ENCODE data around the gene KIF26A. TPM values are rescaled to one million over a fixed set of nuclear protein-coding genes. Genes with fewer than 3 reads are reported as not detected.

Gene KIF26A
- total RNA-seq, 1 donor from 2014 or later: 32.6 TPM

GRCh38 chr14:104230119-104230815, 91.9 kb downstream of the KIF26A start:
- intact Hi-C loops (cut with DNase I): no loop called here
- no peaks in the 10 kb centered on the region for H3K36me3 ChIP-seq
- H3K4me3 ChIP-seq: no peak overlapping the region
- H3K4me1 ChIP-seq: no peaks in the 10 kb centered on the region
- TF ChIP-seq CTCF (IDR thresholded peaks at IDR 0.05): no peak
- H3K27me3 ChIP-seq: no peaks in the 10 kb centered on the region
- DNase-seq (ENCODE audit: low spot score in 2 of 2): no peak
- no peak overlapping the region for H3K27ac ChIP-seq
- H3K9me3 ChIP-seq: peaks cover 8 to 18% of the 10 kb centered on the region in 2 donors

Other genes with a start within 250 kb of the KIF26A start
- 1.4 TPM for gene TDRD9, start 210.1 kb upstream of the KIF26A start, total RNA-seq
- not detected for gene RD3L, start 196.1 kb upstream of the KIF26A start, total RNA-seq
- gene ASPG, start 52.9 kb upstream of the KIF26A start, total RNA-seq: not detected